HepG2 (cell line): Measurements from ENCODE around the gene ERRFI1. TPM values are rescaled to one million over a fixed set of nuclear protein-coding genes. Genes with fewer than 3 reads are reported as not detected.

Source experiments
- ATAC-seq: fragments of 200-7000 bp; cut with Tn5 transposase; 3 replicates; pipeline ENCODE4 v1.9.1; 2020; ENCODE audit warnings: mild to moderate bottlenecking, moderate library complexity
- BruUV-seq: library from RNA; stranded (reverse); fragments of 400-500 nt; replicated peaks from 2 replicates; lab custom pipeline; 2021; lab: Mats Ljungman, UMichigan
- CTCF ChIA-PET: fragments of 300-600 bp; formaldehyde crosslinking; extraction: SDS; loops from one replicate; lab custom pipeline; 2021; ENCODE audit warnings: low total read pairs, inconsistent platforms, low intra/inter-chr PET ratio; lab: Yijun Ruan, JAX
- POLR2A ChIA-PET: fragments of 350-600 bp; sonication (Branson Sonifier 250); formaldehyde crosslinking; loops from one replicate; lab custom pipeline; 2020; ENCODE audit warnings: antibody characterized with exemption, inconsistent platforms; lab: Yijun Ruan, JAX
- DNase-seq: peaks from one replicate; pipeline ENCODE4 v3.0.0-alpha.2; 2015; ENCODE audit warnings: low spot score
- FAIRE-seq: peaks from 3 replicates; lab custom pipeline; 2011; peaks lifted over from hg19 to GRCh38; lab: Jason Lieb, UNC
- H2AFZ ChIP-seq: one replicate; pipeline ENCODE4 v1.6.1; 2011; ENCODE audit warnings: low read length, inconsistent platforms
- H3K27ac ChIP-seq: fragments of 300-600 bp; 3 replicates; pipeline ENCODE4 v1.8.0; 2011; ENCODE audit warnings: mixed run types, mild to moderate bottlenecking, mixed read lengths, low read length, inconsistent platforms; ENCODE audit not compliant: insufficient read depth; ENCODE audit errors: extremely low read length
- H3K27me3 ChIP-seq, 2 experiments: fragments of 200-600 bp in 1 of 2; 2 replicates in 1 of 2; 3 replicates in 1 of 2; pipeline versions ENCODE4 v1.6.0 to v1.8.0; 2011; ENCODE audit warnings: low read length in 2 of 2, mild to moderate bottlenecking in 2 of 2, moderate library complexity in 2 of 2, inconsistent platforms in 1 of 2; ENCODE audit not compliant: insufficient read depth in 2 of 2, control insufficient read depth in 1 of 2
- H3K36me3 ChIP-seq, 2 experiments: fragments of 200-600 bp in 1 of 2; replicated peaks in 1 of 2; 2 replicates in 1 of 2; 3 replicates in 1 of 2; pipeline versions ENCODE4 v1.5.1 to v1.8.0; 2011; ENCODE audit warnings: low read length in 2 of 2, inconsistent platforms in 1 of 2; ENCODE audit not compliant: insufficient read depth in 2 of 2, control insufficient read depth in 1 of 2
- H3K4me1 ChIP-seq: 2 replicates; pipeline ENCODE4 v1.5.1; 2012; ENCODE audit warnings: low read length, inconsistent platforms; ENCODE audit not compliant: insufficient read depth
- H3K4me2 ChIP-seq: 2 replicates; pipeline ENCODE4 v1.6.0; 2011; ENCODE audit warnings: low read depth, low read length, inconsistent platforms
- H3K4me3 ChIP-seq, 3 experiments: fragments of 200-600 bp in 1 of 3; sonication (generic), shearing (Covaris generic) in 1 of 3; replicated peaks in 1 of 3; 2 replicates each; pipeline ENCODE4 v1.5.1; 2011 to 2016; ENCODE audit warnings: low read length in 3 of 3, inconsistent platforms in 2 of 3, low read depth in 2 of 3, mild to moderate bottlenecking in 2 of 3, control low read depth in 1 of 3, mixed read lengths in 1 of 3; ENCODE audit not compliant: insufficient read depth in 1 of 3
- H3K79me2 ChIP-seq: one replicate; pipeline ENCODE4 v1.6.1; 2011; ENCODE audit warnings: low read length, inconsistent platforms; ENCODE audit not compliant: insufficient read depth
- H3K9ac ChIP-seq: 2 replicates; pipeline ENCODE4 v1.6.0; 2011; ENCODE audit warnings: mild to moderate bottlenecking, low read depth, low read length, inconsistent platforms; ENCODE audit not compliant: insufficient read depth
- H3K9me3 ChIP-seq: 2 replicates; pipeline ENCODE4 v1.5.1; 2012; ENCODE audit warnings: mild to moderate bottlenecking, low read length
- H4K20me1 ChIP-seq: 2 replicates; pipeline ENCODE4 v1.6.0; 2011; ENCODE audit warnings: inconsistent platforms, mild to moderate bottlenecking, low read length, moderate library complexity; ENCODE audit not compliant: insufficient read depth
- CTCF ChIP-seq: sonication (generic); formaldehyde crosslinking; IDR thresholded peaks from 2 replicates; pipeline ENCODE4 v1.5.0; 2020; ENCODE audit warnings: mild to moderate bottlenecking, missing genetic modification reagents, moderate library complexity
- HNRNPL ChIP-seq: fragments of 200-400 bp; formaldehyde crosslinking; IDR thresholded peaks from 2 replicates; pipeline ENCODE4 v1.6.1; 2017; ENCODE audit warnings: mild to moderate bottlenecking, low read depth, low read length
- MIXL1 ChIP-seq: IDR thresholded peaks from 2 replicates; pipeline ENCODE4 v1.6.1; 2016
- MTF2 ChIP-seq: sonication (generic); formaldehyde crosslinking; IDR thresholded peaks from 2 replicates; pipeline ENCODE4 v1.5.0; 2020; ENCODE audit warnings: missing genetic modification reagents, borderline replicate concordance
- RCOR2 ChIP-seq: IDR thresholded peaks from 2 replicates; pipeline ENCODE4 v1.6.1; 2016; ENCODE audit warnings: missing biosample characterization, missing genetic modification reagents
- RORA ChIP-seq: sonication (generic); formaldehyde crosslinking; IDR thresholded peaks from 2 replicates; pipeline ENCODE4 v1.5.0; 2020; ENCODE audit warnings: mild to moderate bottlenecking, missing genetic modification reagents, moderate library complexity
- SMC3 ChIP-seq: IDR thresholded peaks from 2 replicates; pipeline ENCODE4 v1.6.1; 2011; ENCODE audit warnings: low read length, improper control_type of control experiment
- STAG1 ChIP-seq: sonication (generic); formaldehyde crosslinking; IDR thresholded peaks from 2 replicates; pipeline ENCODE4 v1.4.0; 2020; ENCODE audit warnings: missing genetic modification reagents
- ZNF512B ChIP-seq: sonication (generic); formaldehyde crosslinking; IDR thresholded peaks from 2 replicates; pipeline ENCODE4 v1.5.1; 2020; ENCODE audit warnings: missing genetic modification reagents, mild to moderate bottlenecking, borderline replicate concordance
- WGBS: methylation state at CpG from one replicate; pipeline ENCODE4 v1.1.6; 2017; ENCODE audit warnings: low lambda C conversion rate; 5-methylcytosine and 5-hydroxymethylcytosine counted together
- in situ Hi-C: cut with HindIII; loops from 2 replicates; pipeline ENCODE4 v1.10.0; 2017; ENCODE audit warnings: low pct_unique_long_range_greater_than_20kb; ENCODE audit not compliant: extremely low pct_ligation_motif_present
- intact Hi-C: fragments of 100-400 bp; cut with micrococcal nuclease; formaldehyde crosslinking; loops from one replicate; pipeline ENCODE4 v1.10.0; 2022; ENCODE audit not compliant: unreplicated experiment
- polyA plus RNA-seq, 8 experiments: library from polyadenylated mRNA; depleted of rRNA in 3 of 8; stranded (reverse) in 7 of 8; unstranded in 1 of 8; fragments of >200 nt; fragmentation: Illumina TruSeq in 4 of 8; extraction: Trizol in 4 of 8; gene quantifications; 2 replicates each; pipeline versions ENCODE4 v1.2.1 to v1.2.3, GENCODE V29; 2011 to 2016; ENCODE audit warnings: low read depth in 4 of 8, missing spikeins in 1 of 8, mixed read lengths in 1 of 8; ENCODE audit not compliant: insufficient read depth in 1 of 8
- total RNA-seq, 5 experiments: library from RNA; depleted of rRNA; stranded (reverse); fragments of >200 nt; fragmentation: Illumina TruSeq; extraction: Trizol; gene quantifications; 2 replicates each; pipeline ENCODE4 v1.2.3, GENCODE V29; 2016; ENCODE audit warnings: low read depth in 1 of 5

The ERRFI1 gene
- total and polyA plus RNA-seq, 2 of the 13 experiments (the other 11 are each of a cell fraction or from before 2014, with no cell fraction given): 84.4 to 753 TPM

- FAIRE-seq (no peak), ATAC-seq (no peak), DNase-seq (no peak)
- H3K4me2 ChIP-seq: no peak overlapping the region
- no peak overlapping the region for H3K9ac ChIP-seq
- H3K36me3 ChIP-seq: no peaks in the 10 kb centered on the region
- in situ Hi-C loops: loop anchor here (25.0 kb wide), 1 partner anchor 106 kb away; no protein-coding TSS in a partner anchor
- CTCF ChIA-PET: interaction anchor here (2.6 kb wide), 1 partner anchor 283 kb away, joined by 14 read pairs; no protein-coding TSS in a partner anchor
- H4K20me1 ChIP-seq: no peaks in the 10 kb centered on the region
- H3K4me1 ChIP-seq: peaks cover 49% of the 10 kb centered on the region
- WGBS: 88% methylated on average over 9 of the region's 9 CpGs
- H3K9me3 ChIP-seq: no peaks in the 10 kb centered on the region
- intact Hi-C loops: loop anchor here (1.0 kb wide), 1 partner anchor 283 kb away; no protein-coding TSS in a partner anchor
- peaks cover 22% of the 10 kb centered on the region for H3K79me2 ChIP-seq
- H3K4me3 ChIP-seq: no peak overlapping the region
- POLR2A ChIA-PET: interaction anchor here (1.3 to 2.1 kb wide), 3 partner anchors 9 to 123 kb away, joined by 3 to 7 read pairs (median 4); no protein-coding TSS in a partner anchor
- H3K27me3 ChIP-seq: peaks cover 0 to 5% of the 10 kb centered on the region in 2 experiments; a peak in 1 of 5 replicates
- H2AFZ ChIP-seq: no peak overlapping the region
- no peak overlapping the region for H3K27ac ChIP-seq
- no TSS peak for BruUV-seq
- TF ChIP-seq RCOR2 (CRISPR knock-in tag) (0 out of 2 replicates have a peak, but pooled peaks have one; percentile 31), SMC3 (peak; percentile 48; the same call in 1 of the 2 replicates), ZNF512B (CRISPR knock-in tag) (no peak), RORA (CRISPR knock-in tag) (no peak), STAG1 (CRISPR knock-in tag) (peak; percentile 62), MTF2 (CRISPR knock-in tag) (no peak), CTCF (CRISPR knock-in tag) (peak; percentile 40), HNRNPL (no peak), MIXL1 (CRISPR knock-in tag) (0 out of 2 replicates have a peak, but pooled peaks have one; percentile 43)
Observed at GRCh38 chr1:8031176-8031785, 5.2 kb upstream of the ERRFI1 start.
